Purkinje cell (primary cell): ENCODE measurements around the gene GPBP1L1. TPM values are rescaled to one million over a fixed set of nuclear protein-coding genes. Genes with fewer than 3 reads are reported as not detected.

Experiments
- polyA plus RNA-seq: library from polyadenylated mRNA; unstranded; fragments of >200 nt; fragmentation: Nextera tagmentation; gene quantifications from 2 replicates; pipeline ENCODE4 v1.2.1, GENCODE V29; 2014

The GPBP1L1 gene
- 13.8 and 27.9 TPM in 2 replicates for polyA plus RNA-seq

GRCh38 chr1:45686288-45687013 lies at the start of gene GPBP1L1:
GPBP1L1 (minus strand) TSS chr1:45686533; CDS start chr1:45659087, 27,446 bp downstream.

GRCh38 chr1:45687754-45688740 lies 1.7 kb upstream of the GPBP1L1 start, which contains the start of gene TMEM69:
TMEM69 (plus strand) TSS chr1:45688181; CDS start chr1:45691069, 2,888 bp downstream.

GRCh38 chr1:45623972-45624371 lies 62.4 kb downstream of the GPBP1L1 start, which contains the start of gene CCDC17:
CCDC17 (minus strand) TSS chr1:45624054; CDS start chr1:45623909, 145 bp downstream.

GRCh38 chr1:45583666-45584350 lies 102.5 kb downstream of the GPBP1L1 start, which contains the start of gene NASP:
NASP (plus strand) TSS chr1:45584041; CDS start chr1:45584147, 106 bp downstream.

Other genes starting within 250 kb of the GPBP1L1 start
- gene TESK2, start 195.4 kb downstream of the GPBP1L1 start, polyA plus RNA-seq: 0.27 and 1.2 TPM in 2 replicates
- gene CCDC163, start 186.5 kb downstream of the GPBP1L1 start, polyA plus RNA-seq: 0.56 and 1.6 TPM in 2 replicates
- gene MMACHC, start 186.2 kb downstream of the GPBP1L1 start, polyA plus RNA-seq: 4.0 TPM in 2 replicates
- 247 and 326 TPM in 2 replicates for gene PRDX1, start 164.6 kb downstream of the GPBP1L1 start, polyA plus RNA-seq
- 41.7 TPM in 2 replicates for gene AKR1A1, start 135.7 kb downstream of the GPBP1L1 start, polyA plus RNA-seq
- 17.1 and 34.7 TPM in 2 replicates for gene NASP, start 102.5 kb downstream of the GPBP1L1 start, polyA plus RNA-seq
- gene CCDC17, start 62.5 kb downstream of the GPBP1L1 start, polyA plus RNA-seq: not detected in 2 replicates
- gene TMEM69, start 1.6 kb upstream of the GPBP1L1 start, polyA plus RNA-seq: 25.8 and 63.7 TPM in 2 replicates
- gene IPP, start 64.1 kb upstream of the GPBP1L1 start, polyA plus RNA-seq: 0.53 and 2.5 TPM in 2 replicates
- 0.50 and 0.99 TPM in 2 replicates for gene MAST2, start 117.1 kb upstream of the GPBP1L1 start, polyA plus RNA-seq